MM.1S (cell line): ENCODE measurements around the gene EBF4.

ENCODE experiments used
- EZH2 ChIP-seq: fragments of 300-600 bp; sonication (generic); optimal IDR thresholded peaks from 2 replicates; pipeline ENCODE3; 2017; ENCODE audit warnings: low read depth, mild to moderate bottlenecking, antibody characterized with exemption, low read length, mixed read lengths
- TF ChIP-seq, protein P1 (sequence below): fragments of 300-600 bp; sonication (generic); IDR thresholded peaks from 2 replicates; pipeline ENCODE4 v1.5.1; 2016; ENCODE audit warnings: antibody characterized with exemption, low read length, mixed read lengths

DNA sequence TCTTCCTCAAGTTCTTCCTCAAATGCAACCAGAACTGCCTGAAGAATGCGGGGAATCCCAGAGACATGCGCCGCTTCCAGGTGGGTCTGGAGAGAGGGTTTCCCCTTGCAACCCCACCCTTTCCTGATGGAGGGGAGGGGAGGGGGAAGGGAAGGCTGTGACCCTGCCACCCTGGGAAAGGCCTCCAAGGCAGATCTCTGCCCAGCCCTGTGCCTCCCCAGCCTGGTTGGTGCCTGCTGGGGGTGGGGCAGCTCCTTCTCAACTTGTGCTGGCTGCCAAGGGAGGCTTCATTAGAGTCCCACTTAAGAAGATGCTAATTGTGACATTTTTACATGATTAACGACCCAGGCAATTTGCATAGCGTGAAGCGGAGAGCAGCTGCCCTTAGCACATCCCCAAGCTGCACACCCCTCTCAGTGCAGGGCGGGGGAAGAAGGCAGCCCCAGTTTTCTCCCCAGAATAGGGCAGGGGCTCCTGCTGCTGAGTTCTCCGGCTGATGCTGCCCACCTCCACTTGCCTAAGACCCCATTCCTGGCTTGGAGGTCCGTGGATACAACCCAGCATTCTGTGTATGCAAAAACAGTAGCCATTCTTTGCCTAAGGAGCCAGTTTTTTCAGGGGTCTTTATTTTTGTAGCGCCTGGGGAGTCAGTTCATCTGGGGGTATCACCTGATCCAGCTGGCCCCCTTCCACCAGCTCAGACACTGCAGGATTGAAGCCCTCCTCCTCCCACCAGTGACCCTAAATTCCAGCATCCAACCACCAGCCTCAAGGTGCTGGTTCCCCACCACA lies 56.2 kb downstream of the EBF4 start:
- no peak for TF ChIP-seq EZH2
- TF ChIP-seq, protein P1, sequence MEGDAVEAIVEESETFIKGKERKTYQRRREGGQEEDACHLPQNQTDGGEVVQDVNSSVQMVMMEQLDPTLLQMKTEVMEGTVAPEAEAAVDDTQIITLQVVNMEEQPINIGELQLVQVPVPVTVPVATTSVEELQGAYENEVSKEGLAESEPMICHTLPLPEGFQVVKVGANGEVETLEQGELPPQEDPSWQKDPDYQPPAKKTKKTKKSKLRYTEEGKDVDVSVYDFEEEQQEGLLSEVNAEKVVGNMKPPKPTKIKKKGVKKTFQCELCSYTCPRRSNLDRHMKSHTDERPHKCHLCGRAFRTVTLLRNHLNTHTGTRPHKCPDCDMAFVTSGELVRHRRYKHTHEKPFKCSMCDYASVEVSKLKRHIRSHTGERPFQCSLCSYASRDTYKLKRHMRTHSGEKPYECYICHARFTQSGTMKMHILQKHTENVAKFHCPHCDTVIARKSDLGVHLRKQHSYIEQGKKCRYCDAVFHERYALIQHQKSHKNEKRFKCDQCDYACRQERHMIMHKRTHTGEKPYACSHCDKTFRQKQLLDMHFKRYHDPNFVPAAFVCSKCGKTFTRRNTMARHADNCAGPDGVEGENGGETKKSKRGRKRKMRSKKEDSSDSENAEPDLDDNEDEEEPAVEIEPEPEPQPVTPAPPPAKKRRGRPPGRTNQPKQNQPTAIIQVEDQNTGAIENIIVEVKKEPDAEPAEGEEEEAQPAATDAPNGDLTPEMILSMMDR: no peak
